BE2C (cell line): ENCODE data around the gene TNFSF11.

Source experiments
- DNase-seq: peaks from one replicate; pipeline ENCODE4 v3.0.0-alpha.2; 2020
- H3K27me3 ChIP-seq: fragments of 250-450 bp; sonication (Bioruptor Pico); 2 replicates; pipeline ENCODE4 v1.5.1; 2020; ENCODE audit warnings: mild to moderate bottlenecking
- H3K36me3 ChIP-seq: fragments of 250-450 bp; sonication (Bioruptor Pico); 2 replicates; pipeline ENCODE4 v1.5.1; 2020; ENCODE audit warnings: mild to moderate bottlenecking
- H3K4me1 ChIP-seq: fragments of 250-450 bp; sonication (Bioruptor Pico); 2 replicates; pipeline ENCODE4 v1.5.1; 2020
- H3K4me3 ChIP-seq: 2 replicates; pipeline ENCODE4 v1.5.1; 2011; ENCODE audit warnings: low read depth, low read length
- H3K9me3 ChIP-seq: fragments of 250-450 bp; sonication (Bioruptor Pico); 2 replicates; pipeline ENCODE4 v1.5.1; 2020
- TF ChIP-seq, protein P1 (sequence below): IDR thresholded peaks from 2 replicates; pipeline ENCODE4 v1.5.1; 2012; ENCODE audit warnings: mild to moderate bottlenecking, low read depth, low read length

TNFSF11 gene

GRCh38 chr13:42650506-42650905 lies 76.6 kb downstream of the TNFSF11 start:
- DNase-seq = no peak
- H3K4me1 ChIP-seq = no peaks in the 10 kb centered on the region
- H3K9me3 ChIP-seq = no peaks in the 10 kb centered on the region
- TF ChIP-seq, protein P1, sequence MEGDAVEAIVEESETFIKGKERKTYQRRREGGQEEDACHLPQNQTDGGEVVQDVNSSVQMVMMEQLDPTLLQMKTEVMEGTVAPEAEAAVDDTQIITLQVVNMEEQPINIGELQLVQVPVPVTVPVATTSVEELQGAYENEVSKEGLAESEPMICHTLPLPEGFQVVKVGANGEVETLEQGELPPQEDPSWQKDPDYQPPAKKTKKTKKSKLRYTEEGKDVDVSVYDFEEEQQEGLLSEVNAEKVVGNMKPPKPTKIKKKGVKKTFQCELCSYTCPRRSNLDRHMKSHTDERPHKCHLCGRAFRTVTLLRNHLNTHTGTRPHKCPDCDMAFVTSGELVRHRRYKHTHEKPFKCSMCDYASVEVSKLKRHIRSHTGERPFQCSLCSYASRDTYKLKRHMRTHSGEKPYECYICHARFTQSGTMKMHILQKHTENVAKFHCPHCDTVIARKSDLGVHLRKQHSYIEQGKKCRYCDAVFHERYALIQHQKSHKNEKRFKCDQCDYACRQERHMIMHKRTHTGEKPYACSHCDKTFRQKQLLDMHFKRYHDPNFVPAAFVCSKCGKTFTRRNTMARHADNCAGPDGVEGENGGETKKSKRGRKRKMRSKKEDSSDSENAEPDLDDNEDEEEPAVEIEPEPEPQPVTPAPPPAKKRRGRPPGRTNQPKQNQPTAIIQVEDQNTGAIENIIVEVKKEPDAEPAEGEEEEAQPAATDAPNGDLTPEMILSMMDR = no peak
- H3K4me3 ChIP-seq = no peak overlapping the region
- no peaks in the 10 kb centered on the region for H3K36me3 ChIP-seq
- H3K27me3 ChIP-seq = no peaks in the 10 kb centered on the region

GRCh38 chr13:42651936-42652641 lies 78.1 kb downstream of the TNFSF11 start:
- TF ChIP-seq, protein P1 = no peak
- no peaks in the 10 kb centered on the region for H3K27me3 ChIP-seq
- no peak overlapping the region for H3K4me3 ChIP-seq
- no peak for DNase-seq
- no peaks in the 10 kb centered on the region for H3K4me1 ChIP-seq
- H3K9me3 ChIP-seq = no peaks in the 10 kb centered on the region
- no peaks in the 10 kb centered on the region for H3K36me3 ChIP-seq

DNA sequence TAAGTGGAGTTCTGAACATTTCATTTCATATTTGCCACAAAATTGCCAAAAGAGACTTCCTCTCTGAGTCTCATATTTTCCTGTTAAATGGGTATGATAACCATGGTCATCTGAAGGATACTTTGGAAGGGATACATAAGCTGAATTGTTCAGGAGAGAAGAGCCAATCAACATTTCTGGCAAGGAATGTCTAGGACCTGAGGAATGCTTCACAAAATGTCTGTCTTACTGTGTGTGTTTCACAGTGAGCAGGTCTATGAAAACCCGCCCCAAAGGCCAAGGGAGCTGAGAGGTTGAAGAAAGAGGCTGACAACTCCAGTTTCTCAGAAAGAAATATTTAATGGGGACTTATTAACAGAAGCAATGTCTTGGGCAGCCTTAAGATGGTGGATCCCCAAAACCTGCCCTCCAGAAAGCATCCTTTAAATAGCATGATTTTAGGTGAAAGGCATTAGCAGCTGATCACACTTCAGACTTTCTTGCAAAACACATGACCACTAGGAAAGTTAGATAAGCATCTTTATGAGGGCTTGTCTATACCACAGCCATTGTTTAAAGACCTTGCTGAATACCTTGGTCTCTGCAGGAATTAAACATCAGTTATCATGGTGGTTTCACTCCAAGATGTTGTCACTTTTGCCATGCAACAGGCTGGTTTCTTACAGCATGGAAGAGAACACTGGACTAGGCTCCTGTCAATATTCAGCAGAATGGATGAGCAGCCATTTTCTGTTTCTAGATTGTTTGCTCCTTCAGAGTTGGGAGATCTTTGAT lies 78.9 kb downstream of the TNFSF11 start:
- no peaks in the 10 kb centered on the region for H3K9me3 ChIP-seq
- no peaks in the 10 kb centered on the region for H3K4me1 ChIP-seq
- no peaks in the 10 kb centered on the region for H3K36me3 ChIP-seq
- TF ChIP-seq, protein P1 = no peak
- no peaks in the 10 kb centered on the region for H3K27me3 ChIP-seq
- no peak for DNase-seq
- H3K4me3 ChIP-seq = no peak overlapping the region

GRCh38 chr13:42653679-42654078 lies 79.7 kb downstream of the TNFSF11 start:
- no peak for DNase-seq

GRCh38 chr13:42654212-42654611 lies 80.3 kb downstream of the TNFSF11 start:
- Histone ChIP-seq H3K9me3 (no peaks in the 10 kb centered on the region), H3K27me3 (no peaks in the 10 kb centered on the region), H3K4me1 (no peaks in the 10 kb centered on the region), H3K4me3 (no peak overlapping the region), H3K36me3 (no peaks in the 10 kb centered on the region)
- no peak for DNase-seq
- TF ChIP-seq, protein P1 = no peak

More at GRCh38 chr13:42653679-42654078, 79.7 kb downstream of the TNFSF11 start:
- TF ChIP-seq, protein P1 = no peak
- H3K9me3 ChIP-seq = no peaks in the 10 kb centered on the region
- no peak overlapping the region for H3K4me3 ChIP-seq
- no peaks in the 10 kb centered on the region for H3K4me1 ChIP-seq
- H3K27me3 ChIP-seq = no peaks in the 10 kb centered on the region
- no peaks in the 10 kb centered on the region for H3K36me3 ChIP-seq

DNA sequence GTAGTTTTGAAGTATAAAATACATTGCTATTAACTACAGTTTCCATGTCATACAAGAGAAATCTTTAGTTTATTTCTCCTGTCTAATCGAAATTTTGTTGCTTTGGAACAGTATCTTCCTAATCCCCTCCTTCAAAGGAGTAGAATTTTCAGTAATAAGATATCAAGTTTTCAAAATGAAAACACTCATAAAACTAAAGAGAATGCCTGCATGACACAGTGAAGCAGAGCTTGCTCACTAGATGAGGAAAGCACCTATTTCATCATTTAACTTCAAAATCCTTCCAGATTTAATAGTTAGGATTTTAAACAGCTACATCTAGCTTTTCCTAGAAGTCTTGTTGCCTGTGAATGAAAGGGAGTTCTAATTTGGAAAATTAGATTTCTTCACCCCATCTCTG lies 80.8 kb downstream of the TNFSF11 start:
- no peaks in the 10 kb centered on the region for H3K36me3 ChIP-seq
- no peaks in the 10 kb centered on the region for H3K27me3 ChIP-seq
- H3K4me3 ChIP-seq = no peak overlapping the region
- H3K9me3 ChIP-seq = no peaks in the 10 kb centered on the region
- TF ChIP-seq, protein P1 = no peak
- no peak for DNase-seq
- H3K4me1 ChIP-seq = no peaks in the 10 kb centered on the region
